Muscle of leg (tissue), 11 donors: Measurements from ENCODE around the gene ADARB2. TPM values are rescaled to one million over a fixed set of nuclear protein-coding genes. Genes with fewer than 3 reads are reported as not detected.

Experiments used
- DNase-seq: peaks from one replicate; pipeline ENCODE4 v3.0.0; 2013
- H3K27ac ChIP-seq: one replicate; pipeline ENCODE4 v1.5.1; 2013; ENCODE audit warnings: mild to moderate bottlenecking, low read length, control low read depth
- H3K27me3 ChIP-seq: one replicate; pipeline ENCODE4 v1.6.1; 2013; ENCODE audit warnings: low read length; ENCODE audit not compliant: control insufficient read depth, insufficient read depth
- H3K36me3 ChIP-seq: one replicate; pipeline ENCODE4 v1.6.1; 2013; ENCODE audit warnings: low read length; ENCODE audit not compliant: control insufficient read depth, insufficient read depth
- H3K4me1 ChIP-seq: one replicate; pipeline ENCODE4 v1.6.1; 2013; ENCODE audit warnings: low read length; ENCODE audit not compliant: control insufficient read depth, insufficient read depth
- H3K4me3 ChIP-seq: one replicate; pipeline ENCODE4 v1.5.1; 2013; ENCODE audit warnings: low read length, control low read depth
- H3K9me3 ChIP-seq: replicated peaks from 2 replicates; pipeline ENCODE4 v1.6.1; 2013; ENCODE audit warnings: low read depth, low read length; ENCODE audit not compliant: control insufficient read depth
- WGBS: methylation state at CpG from one replicate; pipeline ENCODE4 v1.1.5; 2013; ENCODE audit warnings: missing lambda C conversion rate; ENCODE audit not compliant: insufficient coverage; 5-methylcytosine and 5-hydroxymethylcytosine counted together
- polyA plus RNA-seq, 8 donors: library from polyadenylated mRNA; unstranded; fragments of 120-200 nt; gene quantifications; one replicate each; pipeline versions ENCODE4 v1.2.1 to v1.2.3, GENCODE V29; 2013; ENCODE audit warnings: inconsistent platforms in 1 of 8, low replicate concordance in 1 of 8; ENCODE audit not compliant: insufficient read length in 8 of 8, insufficient read depth in 1 of 8
- total RNA-seq: library from RNA; stranded (reverse); fragments of 120-200 nt; gene quantifications from one replicate; pipeline ENCODE4 v1.2.4, GENCODE V29; 2013

Gene ADARB2
- total and polyA plus RNA-seq, 9 donors, result 0.13 to 0.38 (median 0.23) TPM

DNA sequence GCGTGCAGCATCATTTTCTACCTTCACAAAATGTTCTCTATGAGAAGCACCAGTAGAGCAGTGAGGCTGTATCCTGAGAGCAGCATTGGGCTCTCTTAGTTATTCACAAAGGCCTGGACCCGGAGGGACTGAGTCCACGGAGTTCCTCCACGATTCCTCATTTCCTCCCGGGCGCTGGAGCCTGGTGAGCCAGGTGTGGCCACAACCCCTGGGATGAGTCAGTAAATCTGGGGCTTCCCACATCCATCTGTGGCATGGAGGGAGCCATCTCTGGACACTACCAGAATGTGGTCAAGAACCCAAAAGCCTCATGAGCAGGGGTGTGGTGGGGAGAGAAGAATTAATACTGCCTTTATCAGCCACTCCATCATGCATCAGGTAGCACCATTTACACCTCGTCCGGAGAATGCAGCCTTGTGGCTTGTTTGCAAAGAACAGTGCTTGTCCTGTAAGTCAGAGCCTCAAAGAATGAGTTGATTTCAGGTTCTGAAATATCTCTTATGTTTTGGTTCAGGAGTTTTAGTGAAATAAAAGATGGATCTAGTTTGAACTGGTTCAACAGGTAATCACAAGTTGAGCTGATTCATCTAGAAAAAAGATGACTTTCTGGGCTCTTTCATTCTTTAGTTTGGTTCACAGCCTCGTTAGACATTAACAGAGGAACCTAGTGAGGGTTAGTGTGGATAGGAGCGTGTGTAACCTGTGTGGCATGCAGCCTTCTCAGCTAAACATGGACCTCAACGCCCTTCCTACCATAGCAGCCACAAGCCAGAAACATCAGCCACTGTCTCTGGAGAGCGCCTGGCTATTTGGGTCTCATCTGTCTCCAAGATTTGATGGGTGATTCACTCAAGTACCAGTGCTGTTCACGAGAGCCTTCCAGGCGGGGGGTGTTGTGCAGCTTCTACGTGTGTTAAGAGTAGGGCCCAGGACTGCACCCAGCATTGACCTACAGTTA lies 586.0 kb downstream of the ADARB2 start:
- WGBS, result 78% methylated on average over 8 of the region's 15 CpGs
- H3K4me1 ChIP-seq, result no peaks in the 10 kb centered on the region
- H3K9me3 ChIP-seq, result no peaks in the 10 kb centered on the region
- H3K27me3 ChIP-seq, result no peaks in the 10 kb centered on the region
- DNase-seq, result no peak
- no peak overlapping the region for H3K27ac ChIP-seq
- no peak overlapping the region for H3K4me3 ChIP-seq
- no peaks in the 10 kb centered on the region for H3K36me3 ChIP-seq

DNA sequence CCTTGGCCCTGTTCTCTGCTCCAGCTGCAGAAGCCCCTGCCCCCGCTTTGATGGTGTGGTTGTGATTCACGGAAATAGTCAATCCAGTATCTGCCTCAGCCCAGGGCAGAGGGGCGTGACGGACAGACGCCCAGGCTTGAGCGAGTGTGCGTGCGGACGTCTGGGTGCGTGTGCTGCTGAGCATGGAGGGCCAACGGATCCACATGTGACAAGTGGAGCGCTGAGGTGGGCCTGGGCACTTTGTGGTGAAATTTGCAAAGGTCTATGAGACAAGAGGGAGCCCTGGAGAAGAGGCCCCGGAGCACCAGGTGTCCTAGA lies 586.7 kb downstream of the ADARB2 start:
- 87% methylated on average over 13 of the region's 13 CpGs for WGBS
- H3K4me3 ChIP-seq, result no peak overlapping the region

DNA sequence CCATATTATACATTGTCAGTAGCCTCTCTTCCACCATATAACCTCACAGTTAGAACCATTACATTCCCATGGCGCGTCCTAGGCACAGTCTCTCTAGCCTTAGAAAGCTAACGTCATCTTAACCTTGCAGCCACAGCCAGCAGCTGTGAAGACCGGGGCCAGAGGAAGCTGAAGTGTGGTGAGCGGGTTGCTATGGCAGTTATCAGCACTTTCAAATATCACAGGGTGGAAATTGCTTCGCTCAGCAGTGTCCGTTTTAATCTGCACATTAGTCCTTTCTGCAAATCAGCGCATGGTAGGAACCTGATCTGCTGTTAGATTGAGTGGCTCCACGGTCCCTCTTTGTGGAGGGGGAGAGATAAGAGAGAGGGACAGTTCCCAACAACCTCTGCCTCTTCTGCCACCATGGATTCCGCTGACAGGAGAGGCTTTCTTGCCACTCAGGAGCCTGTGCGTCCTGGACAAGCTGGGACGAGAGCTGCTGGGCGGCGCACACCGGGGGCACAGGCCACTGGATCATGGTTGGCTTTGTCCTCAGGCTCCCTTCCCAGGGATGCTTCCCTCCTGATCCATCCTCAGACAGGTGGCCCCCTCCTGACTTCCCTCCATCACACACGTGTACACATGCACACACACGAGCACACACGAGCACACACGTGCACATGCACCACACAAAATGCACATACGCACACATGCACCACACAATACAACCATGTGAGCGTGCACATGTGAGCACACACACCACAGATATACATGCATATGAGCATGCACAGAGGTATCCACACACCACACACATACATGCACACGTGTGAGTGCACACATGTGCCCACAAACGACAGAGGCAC lies 587.3 kb downstream of the ADARB2 start:
- no peak for DNase-seq
- H3K4me1 ChIP-seq, result no peaks in the 10 kb centered on the region
- 89% methylated on average over 18 of the region's 23 CpGs for WGBS
- peaks cover 5% of the 10 kb centered on the region for H3K9me3 ChIP-seq
- H3K27me3 ChIP-seq, result no peaks in the 10 kb centered on the region
- no peak overlapping the region for H3K4me3 ChIP-seq
- H3K36me3 ChIP-seq, result no peaks in the 10 kb centered on the region
- no peak overlapping the region for H3K27ac ChIP-seq

More for the DNA sequence above, 586.7 kb downstream of the ADARB2 start:
- H3K9me3 ChIP-seq, result peaks cover 5% of the 10 kb centered on the region
- H3K27ac ChIP-seq, result no peak overlapping the region
- no peak for DNase-seq
- H3K36me3 ChIP-seq, result no peaks in the 10 kb centered on the region
- H3K4me1 ChIP-seq, result no peaks in the 10 kb centered on the region
- no peaks in the 10 kb centered on the region for H3K27me3 ChIP-seq

DNA sequence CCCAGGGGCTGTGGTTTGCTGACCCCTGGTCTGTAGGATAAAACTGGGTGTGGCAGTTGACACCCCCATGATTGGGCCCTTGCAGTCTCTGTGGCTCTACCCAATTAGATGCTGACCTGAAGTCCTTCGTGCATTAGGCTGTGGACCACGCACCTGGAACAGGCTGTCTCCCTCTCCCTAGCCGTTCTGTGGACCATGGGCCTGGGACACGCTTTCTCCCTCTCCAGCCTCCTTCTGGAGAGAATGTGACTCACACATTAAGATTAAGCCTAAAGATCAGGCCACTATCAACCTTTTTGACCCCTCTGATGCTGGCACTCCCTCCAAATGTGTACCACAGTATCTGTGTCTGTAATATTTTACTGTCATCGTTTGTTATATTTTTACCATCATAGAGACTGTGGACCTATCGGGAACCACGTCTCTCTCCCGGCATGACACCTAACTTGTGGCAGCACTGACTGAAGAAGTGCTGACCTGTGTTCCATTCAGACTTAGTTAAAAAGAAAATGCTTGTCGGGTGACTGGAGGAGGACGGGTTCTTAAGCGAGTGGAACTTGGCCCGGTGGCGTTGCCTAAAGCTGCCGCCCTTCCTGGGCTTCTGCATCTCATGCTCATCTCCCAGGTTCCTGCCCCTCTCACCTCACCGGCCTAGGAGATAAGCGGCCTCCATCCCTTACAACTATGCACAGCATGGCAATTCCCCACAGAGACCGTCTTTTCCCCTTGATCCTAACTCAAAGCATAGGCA lies 588.3 kb downstream of the ADARB2 start:
- no peak for DNase-seq
- H3K4me3 ChIP-seq, result no peak overlapping the region
- peaks cover 5% of the 10 kb centered on the region for H3K9me3 ChIP-seq
- H3K36me3 ChIP-seq, result no peaks in the 10 kb centered on the region
- no peaks in the 10 kb centered on the region for H3K27me3 ChIP-seq
- WGBS, result 88% methylated on average over 12 of the region's 17 CpGs
- no peak overlapping the region for H3K27ac ChIP-seq
- no peaks in the 10 kb centered on the region for H3K4me1 ChIP-seq

DNA sequence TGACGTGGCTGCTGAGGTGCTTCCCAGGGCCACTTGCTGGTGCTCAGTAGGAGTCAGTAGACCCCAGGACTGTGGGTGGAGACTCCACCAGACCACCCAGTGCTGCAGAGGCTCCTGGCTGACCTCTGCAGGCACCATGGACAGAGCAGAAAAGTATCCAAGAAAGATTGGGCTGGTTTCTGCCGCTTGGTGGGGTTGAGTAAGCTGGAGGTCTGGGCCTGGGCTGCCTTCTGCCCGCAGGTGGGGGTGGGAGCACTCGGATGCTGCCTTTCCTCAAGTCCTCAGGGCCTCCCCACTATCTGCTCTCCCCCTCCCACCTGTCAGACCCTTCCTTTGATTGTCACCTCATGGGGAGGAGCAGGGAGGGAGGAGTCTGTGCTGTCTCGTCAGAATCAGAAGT lies 589.5 kb downstream of the ADARB2 start:
- H3K4me1 ChIP-seq, result no peaks in the 10 kb centered on the region
- H3K27ac ChIP-seq, result no peak overlapping the region
- no peak for DNase-seq
- H3K9me3 ChIP-seq, result peaks cover 5% of the 10 kb centered on the region
- no peak overlapping the region for H3K4me3 ChIP-seq
- H3K27me3 ChIP-seq, result no peaks in the 10 kb centered on the region
- no peaks in the 10 kb centered on the region for H3K36me3 ChIP-seq
- 100% methylated on average over 1 of the region's 5 CpGs for WGBS

DNA sequence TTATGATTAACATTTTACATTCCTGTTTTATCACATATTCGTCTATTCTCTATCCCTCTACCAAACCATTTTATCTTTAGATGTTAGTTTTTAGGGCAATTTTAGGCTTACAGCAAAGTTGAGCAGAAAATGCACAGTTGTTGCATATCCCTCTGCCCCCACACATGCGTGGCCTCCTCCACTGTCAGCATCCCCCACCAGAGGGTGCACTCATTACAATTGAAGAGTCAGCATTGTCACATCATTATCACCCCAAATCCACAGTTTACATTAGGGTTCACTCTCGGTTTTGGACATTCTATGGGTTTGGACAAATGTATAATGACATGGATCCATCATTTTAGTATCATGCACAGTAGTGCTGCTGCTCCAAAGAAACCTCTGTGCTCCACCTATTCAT lies 594.7 kb downstream of the ADARB2 start:
- Histone ChIP-seq H3K27me3 (no peaks in the 10 kb centered on the region), H3K36me3 (no peaks in the 10 kb centered on the region), H3K9me3 (peaks cover 5% of the 10 kb centered on the region), H3K4me1 (no peaks in the 10 kb centered on the region), H3K27ac (no peak overlapping the region), H3K4me3 (no peak overlapping the region)
- DNase-seq, result no peak
- 60% methylated on average over 1 of the region's 3 CpGs for WGBS

DNA sequence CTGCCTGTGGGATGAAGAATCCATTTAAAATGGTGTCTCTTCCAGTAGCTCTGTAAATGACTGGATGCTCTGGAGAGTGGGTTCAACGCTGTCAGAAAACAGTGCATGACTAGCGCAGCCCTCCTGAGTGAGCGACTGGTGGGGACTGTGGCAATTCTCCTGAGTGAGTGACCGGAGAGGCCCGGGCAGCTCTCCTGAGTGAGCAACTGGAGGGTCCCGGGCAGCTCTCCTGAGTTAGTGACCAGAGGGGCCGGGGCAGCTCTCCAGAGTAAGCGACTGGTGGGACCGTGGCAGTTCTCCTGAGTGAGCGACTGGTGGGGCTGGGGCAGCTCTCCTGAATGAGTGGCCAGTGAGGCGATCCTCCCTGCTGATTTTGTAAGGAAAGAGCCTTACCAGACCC lies 595.6 kb downstream of the ADARB2 start:
- no peak overlapping the region for H3K27ac ChIP-seq
- H3K4me3 ChIP-seq, result no peak overlapping the region
- peaks cover 5% of the 10 kb centered on the region for H3K9me3 ChIP-seq
- no peaks in the 10 kb centered on the region for H3K4me1 ChIP-seq
- 94% methylated on average over 6 of the region's 11 CpGs for WGBS
- no peaks in the 10 kb centered on the region for H3K27me3 ChIP-seq
- H3K36me3 ChIP-seq, result no peaks in the 10 kb centered on the region
- DNase-seq, result no peak

DNA sequence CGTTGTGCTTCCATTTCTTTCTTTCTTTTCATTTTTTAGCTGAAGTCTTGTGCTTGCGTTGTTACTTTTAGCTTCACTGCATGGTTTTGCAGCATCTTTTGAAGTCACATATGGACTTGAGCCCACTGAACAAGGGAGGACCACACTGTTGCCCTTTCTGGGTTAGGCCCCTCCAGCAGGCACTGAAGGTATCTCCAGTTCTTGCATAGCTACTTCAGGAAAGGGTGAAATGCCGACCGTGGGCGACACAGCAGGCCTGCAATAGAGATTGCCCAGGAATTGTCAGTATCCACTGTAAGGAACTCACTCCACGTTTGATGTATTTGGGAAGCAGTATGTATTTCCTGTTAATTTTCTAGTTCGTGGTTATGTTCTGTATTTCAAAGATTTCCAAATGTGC lies 596.1 kb downstream of the ADARB2 start:
- H3K36me3 ChIP-seq, result no peaks in the 10 kb centered on the region
- no peaks in the 10 kb centered on the region for H3K4me1 ChIP-seq
- DNase-seq, result no peak
- H3K27me3 ChIP-seq, result no peaks in the 10 kb centered on the region
- no peak overlapping the region for H3K27ac ChIP-seq
- peaks cover 4% of the 10 kb centered on the region for H3K9me3 ChIP-seq
- WGBS, result 66% methylated on average over 5 of the region's 7 CpGs
- H3K4me3 ChIP-seq, result no peak overlapping the region

DNA sequence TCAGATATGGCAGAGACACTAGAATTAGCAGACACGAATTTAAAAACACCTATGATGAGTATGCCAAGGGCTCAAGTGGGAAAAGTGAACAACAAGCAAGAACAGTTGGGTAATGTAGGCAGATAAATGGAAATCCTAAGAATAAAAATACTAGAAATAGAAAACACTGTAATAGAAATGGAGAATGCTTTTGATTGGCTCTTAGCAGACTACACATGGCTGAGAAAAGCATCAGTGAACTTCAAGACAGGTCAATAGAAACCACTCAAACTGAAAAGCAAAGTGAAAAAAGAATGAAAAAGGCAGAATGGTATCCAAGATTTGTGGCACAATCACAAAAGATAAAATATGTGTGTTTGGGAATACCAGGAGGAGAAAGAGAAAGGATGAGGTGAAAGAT lies 598.8 kb downstream of the ADARB2 start:
- H3K27ac ChIP-seq, result no peak overlapping the region
- no CpG with 5 or more reads among the region's 1 CpG for WGBS
- H3K9me3 ChIP-seq, result no peaks in the 10 kb centered on the region
- DNase-seq, result no peak
- H3K4me1 ChIP-seq, result no peaks in the 10 kb centered on the region
- no peak overlapping the region for H3K4me3 ChIP-seq
- no peaks in the 10 kb centered on the region for H3K27me3 ChIP-seq
- H3K36me3 ChIP-seq, result no peaks in the 10 kb centered on the region
